GM19328 (cell line): ENCODE measurements around the gene XRCC3.
A peak's percentile ranks its signal among the peaks of the same experiment; 100 is the strongest.

Experiments
- ATAC-seq: cut with Tn5 transposase; IDR thresholded peaks from one replicate; pipeline ENCODE4 v1.9.1; 2021; ENCODE audit warnings: mild to moderate bottlenecking, moderate library complexity; ENCODE audit not compliant: unreplicated experiment

The XRCC3 gene

GRCh38 chr14:103715052-103716000 lies at the start of gene XRCC3, which contains the start of gene ZFYVE21:
Gene XRCC3 (minus strand): TSS chr14:103715451. CDS start chr14:103711087, 4,364 bp downstream.
Gene ZFYVE21 (plus strand): TSS chr14:103715810. CDS start chr14:103715842, 32 bp downstream.
- peak; percentile 91 for ATAC-seq

DNA sequence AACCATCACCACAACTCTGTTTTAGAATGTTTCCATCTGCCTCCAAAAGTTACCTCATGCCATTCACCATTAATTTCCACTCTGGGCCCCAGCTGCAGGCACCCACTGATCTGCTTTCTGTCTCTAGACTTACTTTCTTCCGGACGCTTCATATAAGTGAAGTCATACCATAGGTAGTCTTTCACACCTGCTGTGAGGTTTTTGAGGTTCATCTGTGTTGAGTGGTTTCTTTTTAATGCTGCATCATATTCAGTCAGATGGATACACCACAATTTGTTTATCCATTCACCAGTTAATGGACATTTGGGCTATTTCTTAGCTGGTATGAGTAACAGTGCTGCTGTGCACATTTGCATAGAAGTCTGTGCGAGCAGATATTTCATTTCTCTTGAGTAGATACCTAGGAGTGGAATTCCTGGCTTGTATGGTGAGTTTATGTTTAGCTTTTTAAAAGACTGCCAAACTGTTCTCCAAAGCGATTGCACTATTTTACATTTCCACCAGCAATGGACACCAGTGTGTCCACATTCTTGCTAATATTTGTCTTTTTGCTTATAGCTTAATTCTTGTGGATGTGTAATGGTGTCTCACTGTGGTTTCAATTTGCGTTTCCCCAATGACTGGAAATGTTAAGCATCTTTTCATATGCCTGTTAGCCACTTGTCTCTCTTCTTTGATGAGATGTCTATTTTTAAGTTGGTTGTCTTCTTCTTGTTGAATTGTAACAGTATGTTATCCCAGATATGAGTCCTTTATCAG lies 48.7 kb upstream of the XRCC3 start:
- peak; percentile 53 for ATAC-seq

- ATAC-seq: no peak
Observed at GRCh38 chr14:103762541-103762940, 47.3 kb upstream of the XRCC3 start.

DNA sequence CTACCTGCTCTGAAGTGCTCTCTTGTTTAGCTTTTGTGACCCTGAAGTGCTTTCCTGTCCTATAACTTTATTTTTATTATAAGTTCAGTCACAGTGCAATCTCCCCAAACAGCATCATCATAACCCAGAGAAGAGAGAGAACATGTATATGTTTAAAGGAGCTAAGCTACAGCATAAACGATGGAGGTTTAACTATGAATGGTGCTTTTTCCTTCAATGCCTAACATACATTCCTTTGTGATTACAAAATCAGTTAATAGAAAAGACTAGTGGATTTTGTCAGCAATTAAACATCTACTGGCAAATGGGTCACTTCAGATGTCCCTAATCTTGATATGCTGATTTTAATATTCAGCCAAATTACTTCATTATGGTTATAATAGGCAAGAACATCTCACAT lies 46.8 kb upstream of the XRCC3 start:
- no peak for ATAC-seq

- ATAC-seq: no peak
Observed at GRCh38 chr14:103758059-103758776, 43.0 kb upstream of the XRCC3 start.

- no peak for ATAC-seq
Observed at GRCh38 chr14:103755060-103755459, 39.8 kb upstream of the XRCC3 start.

- ATAC-seq: no peak
Observed at GRCh38 chr14:103753774-103754173, 38.5 kb upstream of the XRCC3 start.

- ATAC-seq: no peak
Observed at GRCh38 chr14:103749860-103750259, 34.6 kb upstream of the XRCC3 start.

- no peak for ATAC-seq
Observed at GRCh38 chr14:103749452-103749851, 34.2 kb upstream of the XRCC3 start.

DNA sequence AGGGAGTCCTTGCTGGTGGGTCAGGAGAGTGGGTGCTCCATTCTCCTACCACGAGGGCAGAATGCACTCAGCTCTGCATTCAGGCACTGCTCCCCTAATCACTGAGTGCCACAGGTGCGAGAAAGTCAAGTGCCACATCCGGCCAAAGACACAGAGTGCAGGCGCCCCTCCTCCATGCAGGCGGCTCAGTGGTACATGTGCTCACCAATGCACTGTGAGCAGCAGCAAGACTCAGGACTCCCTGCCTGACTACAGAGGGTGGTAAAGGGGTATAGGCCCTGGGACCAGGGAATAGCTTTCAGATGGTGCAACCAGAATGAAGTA lies 33.2 kb upstream of the XRCC3 start:
- no peak for ATAC-seq

GRCh38 chr14:103746701-103747100 lies 31.4 kb upstream of the XRCC3 start:
- no peak for ATAC-seq

GRCh38 chr14:103745424-103745823 lies 30.2 kb upstream of the XRCC3 start:
- ATAC-seq: no peak

- no peak for ATAC-seq
Observed at GRCh38 chr14:103744621-103745395, 29.6 kb upstream of the XRCC3 start.

DNA sequence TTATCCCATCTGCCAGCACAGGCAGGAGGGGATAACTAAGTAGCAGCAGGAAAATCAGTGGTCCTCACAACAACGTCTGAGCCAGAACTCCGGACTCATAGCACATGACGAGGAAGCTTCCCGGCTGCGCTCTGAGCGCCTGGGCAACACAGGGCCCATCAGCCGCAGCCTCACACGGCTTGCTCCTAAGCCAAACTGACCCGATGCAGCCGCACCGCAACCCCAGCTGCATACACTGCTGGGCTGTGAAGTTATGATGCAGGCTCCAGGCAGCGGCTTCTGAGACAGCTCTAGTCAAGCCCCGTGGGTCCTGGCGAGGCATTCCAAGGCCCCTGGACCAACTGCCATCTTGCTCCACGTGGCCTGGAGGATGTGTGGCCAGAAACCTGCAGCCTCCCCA lies 28.4 kb upstream of the XRCC3 start:
- no peak for ATAC-seq

GRCh38 chr14:103742499-103743255 lies 27.4 kb upstream of the XRCC3 start:
- no peak for ATAC-seq

DNA sequence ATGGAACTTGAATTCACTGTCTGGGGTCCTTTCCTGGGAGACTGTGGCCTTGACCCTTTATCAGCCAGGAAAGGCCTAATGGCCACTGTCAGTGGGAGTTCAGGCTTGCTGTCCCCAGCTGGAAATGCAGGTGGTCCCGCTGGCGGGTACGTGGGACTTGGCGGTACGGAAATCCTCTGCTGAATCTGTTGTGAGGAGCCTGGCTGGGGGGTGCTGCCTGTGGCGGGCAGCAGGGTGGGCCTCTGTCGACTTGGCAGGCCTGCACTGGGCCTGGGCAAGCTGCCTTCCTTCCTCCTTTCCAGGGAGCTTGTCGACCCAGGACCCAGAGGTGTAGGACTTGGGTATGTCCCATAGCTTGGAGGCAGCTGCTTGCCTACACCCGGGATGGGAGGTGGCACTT lies 26.6 kb upstream of the XRCC3 start:
- ATAC-seq: no peak

- ATAC-seq: no peak
Observed at GRCh38 chr14:103740991-103741689, 25.9 kb upstream of the XRCC3 start.

DNA sequence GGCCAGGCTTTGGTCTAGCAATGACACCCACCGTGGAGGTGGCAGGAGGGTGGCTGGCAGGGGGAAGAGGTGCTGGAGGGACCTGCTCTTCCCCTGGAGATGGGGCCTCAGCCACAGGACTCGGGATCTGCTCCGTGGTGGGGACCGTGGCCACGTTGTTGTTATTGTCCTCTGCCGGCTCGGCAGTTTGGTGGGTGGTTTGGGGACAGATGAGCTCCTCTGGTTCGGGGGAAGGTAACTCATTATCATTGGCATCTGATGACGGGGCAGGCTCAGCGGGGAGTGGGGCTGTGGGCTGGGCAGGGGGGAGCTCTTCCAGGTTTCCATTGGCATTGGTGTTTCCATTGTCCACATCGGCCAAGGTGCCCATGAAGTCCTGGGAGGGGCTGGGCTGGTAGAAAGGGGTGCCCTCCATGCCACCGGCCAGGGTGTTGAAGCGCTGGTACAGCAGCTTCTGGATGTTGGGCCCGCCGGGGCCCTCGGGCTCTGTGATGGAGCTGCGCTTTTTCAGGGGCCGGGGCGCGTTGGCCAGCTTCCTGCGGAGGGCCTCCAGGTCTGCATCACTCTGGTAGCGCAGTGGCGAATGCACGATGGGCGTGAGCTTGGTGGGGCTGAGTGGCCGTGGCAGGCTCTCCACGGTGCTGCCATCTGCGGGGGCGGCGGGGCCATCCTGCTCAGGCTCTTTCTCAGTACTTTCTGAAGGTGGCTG lies 24.7 kb upstream of the XRCC3 start:
- ATAC-seq: no peak

GRCh38 chr14:103739466-103739792 lies 24.2 kb upstream of the XRCC3 start:
- no peak for ATAC-seq
